Activated naive CD8-positive, alpha-beta T cell (primary cell): ENCODE results near the gene CXXC4.

Experiments used
- H3K27ac Mint-ChIP-seq: one replicate; pipeline ENCODE4 v1.8.0; 2021; ENCODE audit warnings: mixed read lengths
- H3K27me3 Mint-ChIP-seq: one replicate; pipeline ENCODE4 v1.8.0; 2021; ENCODE audit warnings: mixed read lengths
- H3K36me3 Mint-ChIP-seq: one replicate; pipeline ENCODE4 v1.8.0; 2021; ENCODE audit warnings: mixed read lengths
- H3K4me1 Mint-ChIP-seq: one replicate; pipeline ENCODE4 v1.8.0; 2021; ENCODE audit warnings: low read depth, mixed read lengths
- H3K4me3 Mint-ChIP-seq: one replicate; pipeline ENCODE4 v1.8.0; 2021; ENCODE audit warnings: mild to moderate bottlenecking, mixed read lengths
- H3K9me3 Mint-ChIP-seq: one replicate; pipeline ENCODE4 v1.8.0; 2021; ENCODE audit warnings: low read depth, mixed read lengths

Gene CXXC4

GRCh38 chr4:104462641-104463040 lies 32.1 kb downstream of the CXXC4 start:
- no peaks in the 10 kb centered on the region for H3K36me3 Mint-ChIP-seq
- no peaks in the 10 kb centered on the region for H3K4me1 Mint-ChIP-seq
- H3K4me3 Mint-ChIP-seq, result no peak overlapping the region
- H3K27ac Mint-ChIP-seq, result no peak overlapping the region
- peaks cover 3% of the 10 kb centered on the region for H3K27me3 Mint-ChIP-seq
- no peaks in the 10 kb centered on the region for H3K9me3 Mint-ChIP-seq

GRCh38 chr4:104457308-104457981 lies 37.2 kb downstream of the CXXC4 start:
- Mint-ChIP-seq H3K27me3 (no peaks in the 10 kb centered on the region), H3K36me3 (no peaks in the 10 kb centered on the region), H3K4me1 (no peaks in the 10 kb centered on the region), H3K27ac (no peak overlapping the region), H3K4me3 (no peak overlapping the region), H3K9me3 (no peaks in the 10 kb centered on the region)

- Mint-ChIP-seq H3K9me3 (no peaks in the 10 kb centered on the region), H3K36me3 (no peaks in the 10 kb centered on the region), H3K4me3 (no peak overlapping the region), H3K4me1 (no peaks in the 10 kb centered on the region), H3K27me3 (no peaks in the 10 kb centered on the region), H3K27ac (no peak overlapping the region)
Measured at GRCh38 chr4:104451573-104451972, 43.1 kb downstream of the CXXC4 start.

GRCh38 chr4:104449537-104449936 lies 45.2 kb downstream of the CXXC4 start:
- Mint-ChIP-seq H3K27ac (no peak overlapping the region), H3K27me3 (no peaks in the 10 kb centered on the region), H3K36me3 (no peaks in the 10 kb centered on the region), H3K4me1 (no peaks in the 10 kb centered on the region), H3K9me3 (no peaks in the 10 kb centered on the region), H3K4me3 (no peak overlapping the region)

- no peaks in the 10 kb centered on the region for H3K36me3 Mint-ChIP-seq
- no peaks in the 10 kb centered on the region for H3K4me1 Mint-ChIP-seq
- H3K27ac Mint-ChIP-seq, result no peak overlapping the region
- H3K27me3 Mint-ChIP-seq, result no peaks in the 10 kb centered on the region
- H3K9me3 Mint-ChIP-seq, result no peaks in the 10 kb centered on the region
- no peak overlapping the region for H3K4me3 Mint-ChIP-seq
Measured at GRCh38 chr4:104447294-104447693, 47.4 kb downstream of the CXXC4 start.

- no peaks in the 10 kb centered on the region for H3K27me3 Mint-ChIP-seq
- H3K4me1 Mint-ChIP-seq, result no peaks in the 10 kb centered on the region
- H3K9me3 Mint-ChIP-seq, result no peaks in the 10 kb centered on the region
- H3K4me3 Mint-ChIP-seq, result no peak overlapping the region
- H3K27ac Mint-ChIP-seq, result no peak overlapping the region
- no peaks in the 10 kb centered on the region for H3K36me3 Mint-ChIP-seq
Measured at GRCh38 chr4:104446431-104447278, 48.0 kb downstream of the CXXC4 start.

- Mint-ChIP-seq H3K27ac (no peak overlapping the region), H3K36me3 (no peaks in the 10 kb centered on the region), H3K4me3 (no peak overlapping the region), H3K9me3 (no peaks in the 10 kb centered on the region), H3K27me3 (no peaks in the 10 kb centered on the region), H3K4me1 (no peaks in the 10 kb centered on the region)
Measured at GRCh38 chr4:104444685-104445084, 50.0 kb downstream of the CXXC4 start.

GRCh38 chr4:104436542-104436941 lies 58.2 kb downstream of the CXXC4 start:
- Mint-ChIP-seq H3K27ac (no peak overlapping the region), H3K4me1 (no peaks in the 10 kb centered on the region), H3K9me3 (no peaks in the 10 kb centered on the region), H3K27me3 (peaks cover 2% of the 10 kb centered on the region), H3K36me3 (no peaks in the 10 kb centered on the region), H3K4me3 (no peak overlapping the region)

- Mint-ChIP-seq H3K27ac (no peak overlapping the region), H3K36me3 (no peaks in the 10 kb centered on the region), H3K4me3 (no peak overlapping the region), H3K9me3 (no peaks in the 10 kb centered on the region), H3K4me1 (no peaks in the 10 kb centered on the region), H3K27me3 (peaks cover 2% of the 10 kb centered on the region)
Measured at GRCh38 chr4:104429150-104429741, 65.4 kb downstream of the CXXC4 start.

- H3K27me3 Mint-ChIP-seq, result no peaks in the 10 kb centered on the region
- no peaks in the 10 kb centered on the region for H3K9me3 Mint-ChIP-seq
- H3K4me1 Mint-ChIP-seq, result no peaks in the 10 kb centered on the region
- H3K27ac Mint-ChIP-seq, result no peak overlapping the region
- no peak overlapping the region for H3K4me3 Mint-ChIP-seq
- no peaks in the 10 kb centered on the region for H3K36me3 Mint-ChIP-seq
Measured at GRCh38 chr4:104425948-104426347, 68.7 kb downstream of the CXXC4 start.

- Mint-ChIP-seq H3K9me3 (no peaks in the 10 kb centered on the region), H3K4me3 (no peak overlapping the region), H3K27me3 (no peaks in the 10 kb centered on the region), H3K36me3 (no peaks in the 10 kb centered on the region), H3K4me1 (no peaks in the 10 kb centered on the region), H3K27ac (no peak overlapping the region)
Measured at GRCh38 chr4:104424989-104425388, 69.7 kb downstream of the CXXC4 start.

GRCh38 chr4:104424475-104424941 lies 70.2 kb downstream of the CXXC4 start:
- Mint-ChIP-seq H3K36me3 (no peaks in the 10 kb centered on the region), H3K27ac (no peak overlapping the region), H3K4me3 (no peak overlapping the region), H3K9me3 (no peaks in the 10 kb centered on the region), H3K4me1 (no peaks in the 10 kb centered on the region), H3K27me3 (no peaks in the 10 kb centered on the region)

- no peaks in the 10 kb centered on the region for H3K4me1 Mint-ChIP-seq
- no peak overlapping the region for H3K27ac Mint-ChIP-seq
- no peaks in the 10 kb centered on the region for H3K36me3 Mint-ChIP-seq
- no peak overlapping the region for H3K4me3 Mint-ChIP-seq
- H3K9me3 Mint-ChIP-seq, result no peaks in the 10 kb centered on the region
- H3K27me3 Mint-ChIP-seq, result no peaks in the 10 kb centered on the region
Measured at GRCh38 chr4:104421566-104421965, 73.1 kb downstream of the CXXC4 start.

- H3K9me3 Mint-ChIP-seq, result no peaks in the 10 kb centered on the region
- H3K4me3 Mint-ChIP-seq, result no peak overlapping the region
- H3K27me3 Mint-ChIP-seq, result no peaks in the 10 kb centered on the region
- no peak overlapping the region for H3K27ac Mint-ChIP-seq
- H3K36me3 Mint-ChIP-seq, result no peaks in the 10 kb centered on the region
- H3K4me1 Mint-ChIP-seq, result no peaks in the 10 kb centered on the region
Measured at GRCh38 chr4:104420766-104421165, 73.9 kb downstream of the CXXC4 start.
